ENCODE results near the gene IQSEC3. TPM values are rescaled to one million over a fixed set of nuclear protein-coding genes. Genes with fewer than 3 reads are reported as not detected.
"Not testable (repeated sequence)": the region's sequence is repeated elsewhere in the genome, so short reads cannot be mapped to it uniquely, and the experiment has no call there.

The IQSEC3 gene
- total RNA-seq, 2 donors from 2014 or later: 0.05 to 0.39 TPM

GRCh38 chr12:45991-46358 lies 20.6 kb upstream of the IQSEC3 start:
- not testable (repeated sequence) for H3K36me3 Mint-ChIP-seq (ENCODE audit: low read depth); H3K4me1 Mint-ChIP-seq; H3K27ac Mint-ChIP-seq; H3K4me3 Mint-ChIP-seq; ATAC-seq (replicated peaks); H3K9me3 Mint-ChIP-seq
- H3K27me3 Mint-ChIP-seq: peaks cover 29% of the 10 kb centered on the region

- H3K36me3 Mint-ChIP-seq (ENCODE audit: low read depth); H3K9me3 Mint-ChIP-seq; H3K4me1 Mint-ChIP-seq; H3K4me3 Mint-ChIP-seq; ATAC-seq (replicated peaks); H3K27ac Mint-ChIP-seq: not testable (repeated sequence)
- H3K27me3 Mint-ChIP-seq: peaks cover 32% of the 10 kb centered on the region
Observed at GRCh38 chr12:46542-46941, 20.0 kb upstream of the IQSEC3 start.

GRCh38 chr12:47699-48226 lies 18.8 kb upstream of the IQSEC3 start:
- ATAC-seq (replicated peaks); H3K9me3 Mint-ChIP-seq; H3K4me3 Mint-ChIP-seq; H3K27ac Mint-ChIP-seq; H3K4me1 Mint-ChIP-seq; H3K36me3 Mint-ChIP-seq (ENCODE audit: low read depth): not testable (repeated sequence)
- peaks cover 37% of the 10 kb centered on the region for H3K27me3 Mint-ChIP-seq

- not testable (repeated sequence) for ATAC-seq (replicated peaks); H3K27ac Mint-ChIP-seq; H3K9me3 Mint-ChIP-seq; H3K4me3 Mint-ChIP-seq; H3K4me1 Mint-ChIP-seq; H3K36me3 Mint-ChIP-seq (ENCODE audit: low read depth)
- peaks cover 44% of the 10 kb centered on the region for H3K27me3 Mint-ChIP-seq
Observed at GRCh38 chr12:49149-49548, 17.4 kb upstream of the IQSEC3 start.

- H3K27ac Mint-ChIP-seq; ATAC-seq (replicated peaks); H3K4me1 Mint-ChIP-seq; H3K4me3 Mint-ChIP-seq; H3K9me3 Mint-ChIP-seq; H3K36me3 Mint-ChIP-seq (ENCODE audit: low read depth): not testable (repeated sequence)
- peaks cover 42% of the 10 kb centered on the region for H3K27me3 Mint-ChIP-seq
Observed at GRCh38 chr12:51087-51486, 15.5 kb upstream of the IQSEC3 start.

- not testable (repeated sequence) for H3K4me3 Mint-ChIP-seq; H3K9me3 Mint-ChIP-seq; ATAC-seq (replicated peaks); H3K36me3 Mint-ChIP-seq (ENCODE audit: low read depth); H3K4me1 Mint-ChIP-seq; H3K27ac Mint-ChIP-seq
- H3K27me3 Mint-ChIP-seq: peaks cover 45% of the 10 kb centered on the region
Observed at GRCh38 chr12:51962-52361, 14.6 kb upstream of the IQSEC3 start.

GRCh38 chr12:52902-53734 lies 13.4 kb upstream of the IQSEC3 start:
- H3K9me3 Mint-ChIP-seq; H3K36me3 Mint-ChIP-seq (ENCODE audit: low read depth); H3K4me1 Mint-ChIP-seq; H3K27ac Mint-ChIP-seq; ATAC-seq (replicated peaks); H3K4me3 Mint-ChIP-seq: not testable (repeated sequence)
- peaks cover 52% of the 10 kb centered on the region for H3K27me3 Mint-ChIP-seq

- H3K4me3 Mint-ChIP-seq: no peak overlapping the region
- no peaks in the 10 kb centered on the region for H3K36me3 Mint-ChIP-seq (ENCODE audit: low read depth)
- no peak overlapping the region for H3K27ac Mint-ChIP-seq
- no peak for ATAC-seq (replicated peaks)
- H3K9me3 Mint-ChIP-seq: peaks cover 13% of the 10 kb centered on the region
- H3K4me1 Mint-ChIP-seq: no peaks in the 10 kb centered on the region
- H3K27me3 Mint-ChIP-seq: peaks cover 56% of the 10 kb centered on the region
Observed at GRCh38 chr12:53735-54730, 12.5 kb upstream of the IQSEC3 start.

- Mint-ChIP-seq H3K4me1 (no peaks in the 10 kb centered on the region), H3K27me3 (peaks cover 59% of the 10 kb centered on the region), H3K9me3 (peaks cover 18% of the 10 kb centered on the region), H3K36me3 (ENCODE audit: low read depth) (no peaks in the 10 kb centered on the region), H3K27ac (no peak overlapping the region), H3K4me3 (no peak overlapping the region)
- ATAC-seq (replicated peaks): no peak
Observed at GRCh38 chr12:54750-55535, 11.6 kb upstream of the IQSEC3 start.

GRCh38 chr12:56683-57346 lies 9.8 kb upstream of the IQSEC3 start:
- Mint-ChIP-seq H3K9me3 (peaks cover 27% of the 10 kb centered on the region), H3K4me3 (no peak overlapping the region), H3K27ac (no peak overlapping the region), H3K27me3 (peaks cover 68% of the 10 kb centered on the region), H3K4me1 (no peaks in the 10 kb centered on the region), H3K36me3 (ENCODE audit: low read depth) (no peaks in the 10 kb centered on the region)
- no peak for ATAC-seq (replicated peaks)

- Mint-ChIP-seq H3K4me1 (no peaks in the 10 kb centered on the region), H3K4me3 (no peak overlapping the region), H3K27ac (no peak overlapping the region), H3K27me3 (peaks cover 69% of the 10 kb centered on the region), H3K9me3 (peaks cover 29% of the 10 kb centered on the region), H3K36me3 (ENCODE audit: low read depth) (no peaks in the 10 kb centered on the region)
- no peak for ATAC-seq (replicated peaks)
Observed at GRCh38 chr12:57539-57938, 9.0 kb upstream of the IQSEC3 start.

- H3K4me3 Mint-ChIP-seq: no peak overlapping the region
- H3K36me3 Mint-ChIP-seq (ENCODE audit: low read depth): no peaks in the 10 kb centered on the region
- H3K9me3 Mint-ChIP-seq: peaks cover 29% of the 10 kb centered on the region
- peaks cover 62% of the 10 kb centered on the region for H3K27me3 Mint-ChIP-seq
- no peak overlapping the region for H3K27ac Mint-ChIP-seq
- no peak for ATAC-seq (replicated peaks)
- H3K4me1 Mint-ChIP-seq: no peaks in the 10 kb centered on the region
Observed at GRCh38 chr12:58832-59231, 7.7 kb upstream of the IQSEC3 start.

- Mint-ChIP-seq H3K9me3 (peaks cover 32% of the 10 kb centered on the region), H3K27me3 (peaks cover 50% of the 10 kb centered on the region)
- H3K4me1 Mint-ChIP-seq; H3K4me3 Mint-ChIP-seq; H3K27ac Mint-ChIP-seq; ATAC-seq (replicated peaks); H3K36me3 Mint-ChIP-seq (ENCODE audit: low read depth): not testable (repeated sequence)
Observed at GRCh38 chr12:61845-62244, 4.7 kb upstream of the IQSEC3 start.

All from activated T-helper 17 cell treated with anti-CD3 and anti-CD28 coated beads, Interleukin-2, amount 50 U/mL, for 72 hours (primary cell).